Mononuclear cell (primary cell): Measurements from ENCODE around the gene ZDHHC23. TPM values are rescaled to one million over a fixed set of nuclear protein-coding genes. Genes with fewer than 3 reads are reported as not detected.

Experiments used
- H3K27me3 ChIP-seq: 2 replicates; pipeline ENCODE4 v1.6.0; 2011; ENCODE audit warnings: low read length, control low read depth; ENCODE audit not compliant: insufficient read depth
- H3K4me1 ChIP-seq: 2 replicates; pipeline ENCODE4 v1.5.1; 2011; ENCODE audit warnings: mild to moderate bottlenecking, low read length, control low read depth; ENCODE audit not compliant: insufficient read depth
- H3K4me3 ChIP-seq: 2 replicates; pipeline ENCODE4 v1.5.1; 2011; ENCODE audit warnings: mild to moderate bottlenecking, low read length, moderate library complexity
- H3K9me3 ChIP-seq: 2 replicates; pipeline ENCODE4 v1.5.1; 2011; ENCODE audit warnings: low read depth, mild to moderate bottlenecking, control low read depth, low read length
- total RNA-seq: library from RNA; depleted of rRNA; stranded (reverse); fragments of >200 nt; gene quantifications from one replicate; pipeline ENCODE4 v1.2.3, GENCODE V29; 2012

The ZDHHC23 gene
- total RNA-seq, 1 donor: 6.8 TPM

GRCh38 chr3:113966172-113966571 lies 18.4 kb downstream of the ZDHHC23 start:
- Histone ChIP-seq H3K4me1 (no peaks in the 10 kb centered on the region), H3K9me3 (no peaks in the 10 kb centered on the region), H3K27me3 (no peaks in the 10 kb centered on the region), H3K4me3 (no peak overlapping the region)

DNA sequence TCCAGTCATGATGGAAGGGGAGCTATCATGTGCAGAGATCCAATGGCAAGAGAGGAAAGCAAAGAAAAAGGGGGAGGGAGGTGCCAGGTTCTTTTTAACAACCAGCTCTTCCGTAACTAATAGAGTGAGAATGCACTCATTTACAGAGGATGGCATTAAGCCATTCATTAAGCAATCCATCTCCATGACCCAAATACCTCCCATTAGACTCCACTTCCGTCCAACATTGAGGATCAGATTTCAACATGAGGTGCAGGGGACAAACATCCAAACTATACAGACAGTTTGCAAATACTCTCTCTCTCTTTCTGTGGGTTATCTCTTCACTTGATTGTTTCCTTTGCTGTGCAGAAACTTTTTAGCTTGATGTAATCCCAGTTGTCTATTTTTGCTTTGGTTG lies 21.2 kb downstream of the ZDHHC23 start:
- Histone ChIP-seq H3K4me1 (no peaks in the 10 kb centered on the region), H3K9me3 (peaks cover 25% of the 10 kb centered on the region), H3K4me3 (no peak overlapping the region)

DNA sequence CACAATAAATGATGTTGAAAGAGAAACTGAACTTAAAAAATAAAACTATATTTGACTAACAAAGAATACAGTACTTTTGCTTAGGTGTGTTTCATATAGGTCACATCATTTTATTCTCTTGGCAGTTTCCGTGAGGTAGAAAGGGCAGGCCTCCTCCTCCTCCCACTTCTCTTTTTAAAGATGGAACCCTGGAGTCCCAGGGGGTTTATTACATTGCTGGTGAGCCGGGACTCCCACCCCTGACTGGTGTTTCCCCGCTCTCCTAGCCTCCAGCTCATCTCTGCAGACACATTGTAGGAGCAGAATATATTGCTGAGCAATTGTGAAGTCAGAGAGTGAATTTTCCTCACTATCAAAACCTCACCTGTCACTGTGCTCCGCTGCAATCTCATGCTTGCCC lies 30.0 kb downstream of the ZDHHC23 start:
- Histone ChIP-seq H3K4me3 (no peak overlapping the region), H3K4me1 (peaks cover 4% of the 10 kb centered on the region), H3K9me3 (peaks cover 16% of the 10 kb centered on the region), H3K27me3 (no peaks in the 10 kb centered on the region)

More for the DNA sequence above, 21.2 kb downstream of the ZDHHC23 start:
- H3K27me3 ChIP-seq: no peaks in the 10 kb centered on the region

- Histone ChIP-seq H3K27me3 (no peaks in the 10 kb centered on the region), H3K9me3 (no peaks in the 10 kb centered on the region), H3K4me1 (peaks cover 5% of the 10 kb centered on the region), H3K4me3 (no peak overlapping the region)
Measured at GRCh38 chr3:113979916-113980315, 32.1 kb downstream of the ZDHHC23 start.

GRCh38 chr3:113981803-113982202 lies 34.0 kb downstream of the ZDHHC23 start:
- Histone ChIP-seq H3K9me3 (no peaks in the 10 kb centered on the region), H3K4me1 (peaks cover 9% of the 10 kb centered on the region), H3K27me3 (no peaks in the 10 kb centered on the region), H3K4me3 (no peak overlapping the region)

- no peaks in the 10 kb centered on the region for H3K27me3 ChIP-seq
- peaks cover 9% of the 10 kb centered on the region for H3K4me1 ChIP-seq
- no peak overlapping the region for H3K4me3 ChIP-seq
- no peaks in the 10 kb centered on the region for H3K9me3 ChIP-seq
Measured at GRCh38 chr3:113983544-113983943, 35.7 kb downstream of the ZDHHC23 start.

- H3K9me3 ChIP-seq: no peaks in the 10 kb centered on the region
- H3K4me1 ChIP-seq: peaks cover 9% of the 10 kb centered on the region
- no peak overlapping the region for H3K4me3 ChIP-seq
- no peaks in the 10 kb centered on the region for H3K27me3 ChIP-seq
Measured at GRCh38 chr3:113985541-113985940, 37.7 kb downstream of the ZDHHC23 start.

- Histone ChIP-seq H3K4me3 (no peak overlapping the region), H3K4me1 (peaks cover 3% of the 10 kb centered on the region), H3K9me3 (no peaks in the 10 kb centered on the region), H3K27me3 (no peaks in the 10 kb centered on the region)
Measured at GRCh38 chr3:114005481-114005880, 57.7 kb downstream of the ZDHHC23 start.

DNA sequence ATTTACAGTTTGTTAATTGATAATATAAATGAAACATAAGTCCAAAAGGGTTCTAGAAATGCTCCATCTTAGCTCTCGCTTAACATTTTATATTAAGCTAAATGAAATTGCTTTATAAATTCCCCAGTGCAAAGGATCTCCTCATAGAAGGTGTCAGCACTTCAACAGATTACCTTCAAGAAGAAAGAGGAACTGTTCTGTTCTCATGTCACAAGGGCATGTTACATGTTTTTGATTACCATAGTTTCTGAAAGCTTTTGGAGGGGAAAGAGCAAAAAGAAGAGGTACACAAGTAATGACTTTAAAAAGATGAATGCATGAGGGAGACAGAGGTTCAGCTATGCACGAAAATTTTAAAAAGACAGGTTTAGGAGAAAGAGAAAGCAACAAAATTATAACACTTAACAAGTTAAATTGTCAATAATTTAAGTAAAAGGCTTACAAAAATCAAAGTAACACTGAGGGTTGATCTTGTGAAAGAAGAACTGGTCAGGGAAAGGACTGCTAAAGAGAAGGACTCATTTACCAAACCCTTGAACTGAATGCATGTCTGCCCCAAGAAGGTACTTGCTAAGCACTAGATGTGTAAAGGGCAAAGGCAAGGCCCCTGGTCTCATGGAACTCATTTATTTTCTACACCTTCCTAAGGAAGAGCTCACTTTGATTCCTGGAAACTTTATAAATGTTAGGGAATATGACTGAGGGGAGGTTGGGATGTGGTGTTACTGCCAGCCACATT lies 63.4 kb downstream of the ZDHHC23 start:
- Histone ChIP-seq H3K4me3 (no peak overlapping the region), H3K27me3 (no peaks in the 10 kb centered on the region), H3K9me3 (no peaks in the 10 kb centered on the region)

More for the DNA sequence above, 63.4 kb downstream of the ZDHHC23 start:
- H3K4me1 ChIP-seq: no peaks in the 10 kb centered on the region

Other genes with a start within 250 kb of the ZDHHC23 start
- gene NAA50, start 201.8 kb upstream of the ZDHHC23 start, total RNA-seq: 115 TPM
- 30.9 TPM for gene ATP6V1A, start 201.0 kb upstream of the ZDHHC23 start, total RNA-seq
- gene GRAMD1C, start 109.2 kb upstream of the ZDHHC23 start, total RNA-seq: 2.3 TPM
- 4.3 TPM for gene CCDC191, start 108.5 kb downstream of the ZDHHC23 start, total RNA-seq
- gene QTRT2, start 108.7 kb downstream of the ZDHHC23 start, total RNA-seq: 50.8 TPM
- gene DRD3, start 231.0 kb downstream of the ZDHHC23 start, total RNA-seq: not detected